NCI-H526 (cell line): ENCODE measurements around the gene NDFIP1.

Experiments
- DNase-seq, 2 experiments: peaks; one replicate each; lab custom pipeline; 2025; lab: John Stamatoyannopoulos, UW

NDFIP1 gene

GRCh38 chr5:142189813-142190212 lies 81.2 kb downstream of the NDFIP1 start:
- no peak for DNase-seq

DNA sequence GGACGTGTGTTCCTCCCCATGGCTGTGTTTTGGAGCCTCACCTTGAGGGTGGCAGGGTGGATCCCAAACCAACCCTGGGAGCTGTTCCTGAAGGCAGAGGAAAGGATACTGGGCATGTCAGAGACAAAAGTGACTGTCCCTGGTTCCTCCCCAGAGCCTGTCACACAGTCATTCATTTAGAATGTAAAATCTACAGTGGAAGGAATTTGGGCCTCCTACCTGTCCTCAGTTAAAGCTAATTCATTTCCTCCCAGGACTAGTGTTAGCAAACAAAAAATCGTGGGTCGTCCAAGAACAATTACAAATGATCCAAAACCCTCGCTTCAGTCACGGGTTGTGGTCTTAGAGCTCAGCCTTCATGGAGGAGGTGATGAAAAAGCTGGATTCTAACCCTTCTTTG lies 83.2 kb downstream of the NDFIP1 start:
- DNase-seq: no peak

- no peak for DNase-seq
Observed at GRCh38 chr5:142192286-142193113, 83.9 kb downstream of the NDFIP1 start.

GRCh38 chr5:142193114-142193428 lies 84.5 kb downstream of the NDFIP1 start:
- DNase-seq: no peak

GRCh38 chr5:142197098-142197497 lies 88.5 kb downstream of the NDFIP1 start:
- no peak for DNase-seq

- no peak for DNase-seq
Observed at GRCh38 chr5:142197781-142198180, 89.2 kb downstream of the NDFIP1 start.

DNA sequence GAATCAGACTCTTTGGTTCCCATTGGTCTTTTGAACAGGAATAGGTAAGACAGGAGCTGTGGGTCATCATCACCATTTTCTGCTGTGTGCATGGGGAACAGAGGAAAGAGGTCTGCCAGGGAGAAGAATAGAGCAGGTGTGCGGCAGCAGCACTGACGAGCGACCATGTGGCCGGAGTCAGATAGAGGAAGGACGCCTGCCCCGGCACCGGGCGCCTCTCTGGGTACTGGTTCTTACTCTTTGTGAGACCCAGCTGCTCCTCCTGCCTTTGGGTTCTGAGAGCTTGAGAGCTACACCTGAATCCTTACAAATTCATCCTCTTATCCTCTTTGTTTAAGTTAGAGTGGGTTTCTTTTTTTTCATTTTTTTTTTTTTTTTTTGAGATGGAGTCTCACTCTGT lies 90.8 kb downstream of the NDFIP1 start:
- DNase-seq: no peak

- DNase-seq: no peak
Observed at GRCh38 chr5:142200387-142200786, 91.8 kb downstream of the NDFIP1 start.

DNA sequence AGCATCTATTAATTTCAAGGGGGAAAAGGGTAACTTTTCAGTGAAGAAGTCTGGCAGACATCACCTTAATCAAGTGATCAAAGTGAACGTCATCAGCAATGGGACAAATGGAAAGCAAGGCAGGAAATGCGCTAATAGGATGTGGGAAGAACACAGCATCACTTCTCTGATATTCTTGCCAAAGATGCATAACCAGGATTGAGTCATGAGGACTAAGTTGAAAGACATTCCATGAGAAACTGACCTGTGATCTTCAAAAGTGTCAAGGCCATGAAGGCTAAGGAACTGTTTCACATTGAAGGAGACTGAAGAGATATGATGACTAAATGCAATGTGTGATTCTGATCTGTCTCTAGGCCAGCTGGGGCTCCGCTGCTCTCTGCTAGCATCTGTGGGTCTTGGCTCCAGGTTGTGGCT lies 92.9 kb downstream of the NDFIP1 start:
- no peak for DNase-seq

GRCh38 chr5:142202282-142202681 lies 93.7 kb downstream of the NDFIP1 start:
- DNase-seq: no peak
